Ovary (tissue), 9 donors: ENCODE data around the gene CPNE1. TPM values are rescaled to one million over a fixed set of nuclear protein-coding genes. Genes with fewer than 3 reads are reported as not detected.

Source experiments
- DNase-seq, 5 donors: peaks; one replicate each; pipeline ENCODE4 v3.0.0-alpha.2; 2019 to 2020
- H3K27ac ChIP-seq, 2 donors: fragments of 200-600 bp; one replicate each; pipeline versions ENCODE4 v1.5.1 to v1.8.0; 2019 to 2022
- H3K27me3 ChIP-seq: fragments of 200-600 bp; one replicate; pipeline ENCODE4 v1.8.0; 2022
- H3K36me3 ChIP-seq: fragments of 200-600 bp; sonication (generic); one replicate; pipeline ENCODE4 v1.5.1; 2019
- H3K4me1 ChIP-seq: one replicate; pipeline ENCODE4 v1.8.1; 2013; ENCODE audit warnings: mild to moderate bottlenecking, moderate library complexity; ENCODE audit not compliant: insufficient read depth
- H3K4me3 ChIP-seq: fragments of 200-600 bp; sonication (generic); one replicate; pipeline ENCODE4 v1.5.1; 2017
- H3K9me3 ChIP-seq, 2 donors: fragments of 200-600 bp in 1 of 2; sonication (generic) in 1 of 2; one replicate each; pipeline versions ENCODE4 v1.5.1 to v1.8.1; 2013 to 2019; ENCODE audit warnings: mild to moderate bottlenecking in 1 of 2, moderate library complexity in 1 of 2
- EP300 ChIP-seq: sonication (generic); formaldehyde crosslinking; IDR thresholded peaks from one replicate; pipeline ENCODE4 v1.6.1; 2017; ENCODE audit warnings: antibody characterized with exemption
- POLR2A ChIP-seq: fragments of 450-650 bp; IDR thresholded peaks from one replicate; pipeline ENCODE4 v1.6.1; 2017; ENCODE audit warnings: antibody characterized with exemption, mild to moderate bottlenecking, moderate library complexity
- WGBS, 3 donors: extraction: QIAGEN DNeasy Blood & Tissue Kit in 1 of 3; methylation state at CpG; one replicate each; pipeline versions ENCODE4 v1.1.5 to v1.1.7; 2013 to 2017; 5-methylcytosine and 5-hydroxymethylcytosine counted together
- intact Hi-C, 4 donors: fragments of 100-400 bp; cut with DNase I; formaldehyde crosslinking; loops; one replicate each; pipeline versions ENCODE4 v1.11.0 to v1.15.1; 2022 to 2023
- polyA plus RNA-seq, 2 donors: library from polyadenylated mRNA; stranded (reverse); fragments of 200-250 nt in 1 of 2; fragments of 350-450 nt in 1 of 2; fragmentation: Illumina TruSeq in 1 of 2; extraction: RNeasy Lipid Tissue Mini Kit (QIAGEN cat#74804) in 1 of 2; gene quantifications; one replicate each; pipeline ENCODE4 v1.2.3, GENCODE V29; 2013 to 2014
- total RNA-seq, 7 donors: library from RNA; depleted of rRNA in 2 of 7; stranded (reverse); fragments of >200 nt in 2 of 7; fragmentation: NEBNext Ultra II Directional in 3 of 7; extraction: Animal tissue kit (Norgen Biotek cat#: 25700) in 3 of 7; gene quantifications; one replicate each; pipeline versions ENCODE4 v1.1.0 to v1.2.4, GENCODE V29; 2016 to 2023
- TF ChIP-seq, protein P1 (sequence below), 3 donors: fragments of 450-650 bp in 2 of 3; fragments of 200-600 bp in 1 of 3; IDR thresholded peaks; one replicate each; pipeline versions ENCODE4 v1.5.1 to v1.8.0; 2016 to 2022; ENCODE audit warnings: antibody characterized with exemption in 3 of 3, mild to moderate bottlenecking in 1 of 3
- donor health status: DM: no; HTN: no; CAD: no; lungs with moderate emphysema.
- donor health status: DM: no; HTN: no; CAD: no.
- donor health status: Bipolar disorder and iron deficiency.
- donor health status: DM: yes; HTN: yes; CAD: no.
- donor health status: DM: no; HTN: no; CAD: no.
- donor health status: DM: yes; HTN: yes; CAD: no.

CPNE1 gene
- total and polyA plus RNA-seq, 9 donors: 97.5 to 173 (median 157) TPM

DNA sequence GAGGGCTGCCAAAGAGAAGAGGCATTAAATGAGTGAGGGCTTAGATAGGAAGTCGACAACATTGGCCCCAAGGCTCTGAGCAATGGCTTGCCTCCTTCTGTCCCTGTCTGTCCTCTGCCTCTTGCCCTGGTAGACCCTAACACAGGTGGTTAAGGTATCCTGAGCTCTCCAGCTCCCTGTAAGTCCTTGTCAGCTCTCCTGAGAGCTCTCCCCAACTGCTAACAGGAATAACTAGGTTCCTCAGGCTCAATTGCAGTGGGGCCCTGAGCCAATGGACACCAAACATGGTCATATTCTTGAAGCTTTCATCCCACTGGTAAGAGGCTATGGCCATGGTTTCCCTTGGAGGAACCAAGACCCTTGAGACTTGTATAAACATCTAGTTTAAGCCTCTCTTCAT, 5.0 kb upstream of the CPNE1 start:
- H3K9me3 ChIP-seq: no peaks in the 10 kb centered on the region

DNA sequence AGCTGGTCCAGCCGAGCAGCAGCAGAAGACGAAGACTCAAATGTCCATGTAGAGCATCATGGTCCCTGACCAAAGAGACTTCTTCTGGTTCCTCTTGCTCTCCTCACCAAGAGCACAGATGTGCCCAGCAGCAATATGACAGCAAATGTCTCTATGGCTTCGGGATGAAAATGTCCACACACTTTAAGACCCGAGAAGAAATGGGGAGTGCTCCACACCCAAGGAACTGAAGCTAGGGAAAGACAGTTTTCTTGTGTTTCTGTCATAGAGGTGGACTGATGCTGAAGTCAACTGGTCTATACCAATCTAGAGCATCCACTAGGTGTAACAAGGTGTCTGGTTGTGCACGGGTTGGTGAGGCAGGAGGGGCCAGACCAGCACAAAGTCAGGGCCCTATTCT, 4.5 kb upstream of the CPNE1 start:
- TF ChIP-seq POLR2A (no peak), EP300 (no peak)
- TF ChIP-seq, protein P1, sequence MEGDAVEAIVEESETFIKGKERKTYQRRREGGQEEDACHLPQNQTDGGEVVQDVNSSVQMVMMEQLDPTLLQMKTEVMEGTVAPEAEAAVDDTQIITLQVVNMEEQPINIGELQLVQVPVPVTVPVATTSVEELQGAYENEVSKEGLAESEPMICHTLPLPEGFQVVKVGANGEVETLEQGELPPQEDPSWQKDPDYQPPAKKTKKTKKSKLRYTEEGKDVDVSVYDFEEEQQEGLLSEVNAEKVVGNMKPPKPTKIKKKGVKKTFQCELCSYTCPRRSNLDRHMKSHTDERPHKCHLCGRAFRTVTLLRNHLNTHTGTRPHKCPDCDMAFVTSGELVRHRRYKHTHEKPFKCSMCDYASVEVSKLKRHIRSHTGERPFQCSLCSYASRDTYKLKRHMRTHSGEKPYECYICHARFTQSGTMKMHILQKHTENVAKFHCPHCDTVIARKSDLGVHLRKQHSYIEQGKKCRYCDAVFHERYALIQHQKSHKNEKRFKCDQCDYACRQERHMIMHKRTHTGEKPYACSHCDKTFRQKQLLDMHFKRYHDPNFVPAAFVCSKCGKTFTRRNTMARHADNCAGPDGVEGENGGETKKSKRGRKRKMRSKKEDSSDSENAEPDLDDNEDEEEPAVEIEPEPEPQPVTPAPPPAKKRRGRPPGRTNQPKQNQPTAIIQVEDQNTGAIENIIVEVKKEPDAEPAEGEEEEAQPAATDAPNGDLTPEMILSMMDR (IDR thresholded peaks at IDR 0.05): no peak
- Histone ChIP-seq H3K36me3 (no peaks in the 10 kb centered on the region), H3K4me3 (no peak overlapping the region), H3K27ac (no peak overlapping the region), H3K9me3 (no peaks in the 10 kb centered on the region), H3K27me3 (no peaks in the 10 kb centered on the region), H3K4me1 (no peaks in the 10 kb centered on the region)
- intact Hi-C loops: no loop called here
- 93 to 96% (median 94%) methylated on average over 5 of the region's 5 CpGs for WGBS, 3 donors
- DNase-seq: no peak

More for the DNA sequence above, 5.0 kb upstream of the CPNE1 start:
- intact Hi-C loops: no loop called here
- no peak for DNase-seq
- Histone ChIP-seq H3K4me1 (no peaks in the 10 kb centered on the region), H3K36me3 (no peaks in the 10 kb centered on the region), H3K4me3 (no peak overlapping the region), H3K27me3 (no peaks in the 10 kb centered on the region), H3K27ac (no peak overlapping the region)
- no peak for TF ChIP-seq POLR2A
- TF ChIP-seq, protein P1 (IDR thresholded peaks at IDR 0.05): no peak
- WGBS, 3 donors: 87 to 93% (median 92%) methylated on average over 1 of the region's 1 CpG

DNA sequence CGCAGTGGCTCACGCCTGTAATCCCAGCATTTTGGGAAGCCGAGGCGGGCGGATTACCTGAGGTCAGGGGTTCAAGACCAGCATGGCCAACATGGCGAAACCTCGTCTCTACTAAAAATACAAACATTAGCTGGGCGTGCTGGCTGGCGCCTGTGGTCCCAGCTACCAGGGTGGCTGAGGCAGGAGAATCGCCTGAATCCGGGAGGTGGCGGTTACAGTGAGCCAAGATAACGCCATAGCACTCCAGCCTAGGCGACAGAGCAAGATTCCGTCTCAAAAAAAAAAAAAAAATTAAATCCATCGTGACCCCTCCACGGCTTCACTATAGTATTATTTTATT, 1.2 kb upstream of the CPNE1 start:
- H3K27ac ChIP-seq: no peak overlapping the region
- 96 to 97% (median 96%) methylated on average over 17 of the region's 17 CpGs for WGBS, 3 donors
- intact Hi-C loops: loop anchor here in 1 of 4 donors (2.0 kb wide), 1 partner anchor 49 kb away; no protein-coding TSS in a partner anchor

DNA sequence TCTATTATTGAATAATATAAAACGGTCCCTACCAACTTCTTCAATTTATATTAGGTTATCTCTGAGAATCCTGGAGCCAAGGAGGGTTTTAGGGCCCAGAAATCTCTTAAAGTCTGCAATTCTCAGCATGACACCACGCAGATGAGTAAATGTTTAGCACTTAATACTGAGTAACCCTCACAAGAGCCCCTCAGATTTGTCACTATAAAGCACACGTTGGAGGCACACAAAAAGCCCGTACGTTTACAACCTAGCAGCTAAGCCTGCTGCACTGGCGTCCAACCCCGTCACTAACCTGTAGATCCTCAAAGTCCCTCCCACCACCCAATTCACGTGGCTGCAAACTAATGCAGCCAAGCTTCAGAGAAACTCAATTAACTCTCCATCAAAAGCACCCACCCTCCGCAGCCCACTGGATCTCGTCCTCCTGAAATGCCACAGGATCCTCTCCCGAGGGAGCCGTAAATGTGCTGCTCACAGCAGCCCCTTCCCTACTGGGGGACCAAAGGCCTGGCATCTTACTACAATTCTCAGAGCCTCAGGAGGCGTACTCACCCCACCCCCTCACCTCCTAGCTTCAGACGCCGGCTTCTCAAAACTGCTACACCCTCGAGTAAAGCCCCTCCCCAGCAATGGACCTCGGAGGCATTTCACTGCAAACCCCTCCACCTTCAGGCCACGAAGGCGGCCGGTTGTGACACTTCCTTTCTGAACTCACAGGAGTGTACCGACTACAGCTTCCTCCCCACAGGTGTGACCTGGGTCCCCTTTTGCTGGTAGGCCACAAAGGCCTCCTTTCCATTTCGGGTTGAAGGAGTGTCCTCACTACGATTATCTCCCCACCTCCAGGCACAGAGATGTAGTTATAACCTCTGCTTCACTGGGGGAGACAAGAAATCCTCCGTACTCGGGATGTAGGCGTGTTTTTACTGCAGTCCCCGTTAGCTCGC, 909 bp downstream of the CPNE1 start:
- Histone ChIP-seq H3K27ac (peak overlapping the region; percentile 94), H3K4me1 (peaks cover 6% of the 10 kb centered on the region), H3K36me3 (no peaks in the 10 kb centered on the region), H3K4me3 (peak overlapping the region; percentile 86), H3K9me3 (no peaks in the 10 kb centered on the region), H3K27me3 (no peaks in the 10 kb centered on the region)
- TF ChIP-seq, protein P1 (IDR thresholded peaks at IDR 0.05): no peak
- TF ChIP-seq EP300 (no peak), POLR2A (no peak)
- 0 to 1% (median 1%) methylated on average over 28 of the region's 28 CpGs for WGBS, 3 donors
- intact Hi-C loops: loop anchor here in 2 of 4 donors (2.0 to 5.0 kb wide), 2 partner anchors 46 to 47 kb away; partner anchors contain the start of gene SPAG4 (in 1 of the 2)
- peak; percentile 24 to 53 (median 50) for DNase-seq

More for the DNA sequence above, 1.2 kb upstream of the CPNE1 start:
- Histone ChIP-seq H3K27me3 (no peaks in the 10 kb centered on the region), H3K9me3 (no peaks in the 10 kb centered on the region), H3K4me1 (peaks cover 2% of the 10 kb centered on the region), H3K36me3 (no peaks in the 10 kb centered on the region), H3K4me3 (no peak overlapping the region)
- DNase-seq: peak in 2 of 5 donors; percentile 17 to 35
- TF ChIP-seq, protein P1 (IDR thresholded peaks at IDR 0.05): no peak
- no peak for TF ChIP-seq POLR2A
- TF ChIP-seq EP300: no peak
